Prostate gland (tissue), 2 donors: ENCODE measurements around the gene CTDSP1.

Experiments
- CTCF ChIP-seq, 4 experiments: fragments of 200-600 bp in 2 of 4; fragments of 450-650 bp in 2 of 4; sonication (generic) in 2 of 4; IDR thresholded peaks; 1 replicate in 3 of 4; 2 replicates in 1 of 4; pipeline ENCODE4 v1.5.1; 2016 to 2019; ENCODE audit warnings: antibody characterized with exemption in 4 of 4, mild to moderate bottlenecking in 2 of 4, moderate library complexity in 2 of 4
- POLR2A ChIP-seq: fragments of 450-650 bp; IDR thresholded peaks from one replicate; pipeline ENCODE4 v1.6.1; 2016; ENCODE audit warnings: antibody characterized with exemption, mild to moderate bottlenecking
- POLR2AphosphoS5 ChIP-seq: sonication (generic); formaldehyde crosslinking; IDR thresholded peaks from one replicate; pipeline ENCODE4 v1.6.1; 2017; ENCODE audit warnings: antibody characterized with exemption

- TF ChIP-seq CTCF (IDR thresholded peaks at IDR 0.05) (no peak), POLR2AphosphoS5 (no peak), POLR2A (no peak)
Measured at GRCh38 chr2:218378053-218378452, 21.6 kb upstream of the CTDSP1 start.
